Heart right ventricle (tissue), 16 donors: ENCODE measurements around the gene TBCB. TPM values are rescaled to one million over a fixed set of nuclear protein-coding genes. Genes with fewer than 3 reads are reported as not detected.

Experiments
- ATAC-seq, 8 donors: fragments of 200-7000 bp; cut with Tn5 transposase; one replicate each; pipeline ENCODE4 v1.9.1; 2020; ENCODE audit warnings: mild to moderate bottlenecking in 8 of 8, moderate library complexity in 8 of 8, moderate number of reproducible peaks in 1 of 8
- DNase-seq, 2 donors: peaks; one replicate each; pipeline ENCODE4 v3.0.0-alpha.2; 2020
- H3K27ac ChIP-seq, 10 donors: fragments of 200-600 bp; sonication (generic) in 2 of 10; one replicate each; pipeline versions ENCODE4 v1.5.0 to v1.8.0; 2020 to 2022; ENCODE audit warnings: mild to moderate bottlenecking in 3 of 10
- H3K27me3 ChIP-seq, 7 donors: fragments of 200-600 bp; one replicate each; pipeline ENCODE4 v1.8.0; 2021 to 2022; ENCODE audit warnings: mild to moderate bottlenecking in 2 of 7
- H3K36me3 ChIP-seq, 9 donors: fragments of 200-600 bp; sonication (generic) in 1 of 9; one replicate each; pipeline versions ENCODE4 v1.5.0 to v1.8.0; 2020 to 2022; ENCODE audit warnings: mild to moderate bottlenecking in 2 of 9
- H3K4me1 ChIP-seq, 9 donors: fragments of 200-600 bp; sonication (generic) in 1 of 9; one replicate each; pipeline versions ENCODE4 v1.5.0 to v1.8.0; 2020 to 2022; ENCODE audit warnings: mild to moderate bottlenecking in 4 of 9
- H3K4me3 ChIP-seq, 10 donors: fragments of 200-600 bp; sonication (generic) in 2 of 10; one replicate each; pipeline versions ENCODE4 v1.5.0 to v1.8.0; 2020 to 2022; ENCODE audit warnings: mild to moderate bottlenecking in 7 of 10, moderate library complexity in 2 of 10
- H3K9me3 ChIP-seq, 11 donors: fragments of 200-600 bp in 10 of 11; sonication (generic) in 2 of 11; one replicate each; pipeline versions ENCODE4 v1.5.0 to v1.8.0; 2013 to 2022; ENCODE audit warnings: mild to moderate bottlenecking in 2 of 11, control low read depth in 1 of 11, moderate library complexity in 1 of 11
- WGBS, 2 donors: extraction: QIAGEN DNeasy Blood & Tissue Kit; methylation state at CpG; one replicate each; pipeline ENCODE4 v1.1.7; 2013; ENCODE audit warnings: inconsistent platforms in 1 of 2; 5-methylcytosine and 5-hydroxymethylcytosine counted together
- intact Hi-C, 10 donors: fragments of 100-400 bp; cut with DNase I; formaldehyde crosslinking; loops; one replicate each; pipeline versions ENCODE4 v1.11.1 to v1.14.2; 2022
- polyA plus RNA-seq, 2 donors: library from polyadenylated mRNA; stranded (reverse); fragments of 200-250 nt; gene quantifications; one replicate each; pipeline ENCODE4 v1.2.3, GENCODE V29; 2013
- total RNA-seq, 10 donors: library from RNA; stranded (reverse); fragmentation: NEBNext Ultra II Directional in 3 of 10; extraction: Animal tissue kit (Norgen Biotek cat#: 25700) in 3 of 10; gene quantifications; one replicate each; pipeline versions ENCODE4 v1.2.1 to v1.2.4, GENCODE V29; 2021 to 2023
- TF ChIP-seq, protein P1 (sequence below), 9 donors: fragments of 200-600 bp; sonication (generic) in 2 of 9; IDR thresholded peaks; one replicate each; pipeline versions ENCODE4 v1.5.0 to v1.8.0; 2021 to 2022; ENCODE audit warnings: antibody characterized with exemption in 9 of 9, mild to moderate bottlenecking in 5 of 9, moderate library complexity in 1 of 9
- donor health status: Arrhythmogenic right ventricular cardiomyopathy.
- donor health status: ischemic (EF 13 %, LVEDD 7.1; RV severe dilation, severe dysfunction).
- donor health status: healthy with polysubstance abuse.
- donor health status: DM: no; HTN: yes; CAD: no.
- donor health status: DM: no; HTN: no; CAD: no.
- donor health status: ischemic (EF 25% LVEDD 6.9; RV normal size, moderate dysfunction).
- donor health status: ischemic (EF 25% LVEDD 5.7; RV mildly dilated, moderate dysfunction).
- donor health status: healthy.
- donor health status: DM: yes; HTN: yes; CAD: no.
- donor health status: Ischemic cardiomyopathy.
- donor health status: ischemic (EF 35%, LVEDD 5.7; RV mildly dilated, moderate dysfunction).
- donor health status: nonischemic (EF 11% LVEDD 7.7; RV severe dilation, severe dysfunction).
- donor health status: DM: yes; HTN: yes; CAD: no.
- donor health status: PGD.
- donor health status: ischemic (EF 29% LVEDD 5.4; RV normal size, mild dysfunction).
- donor health status: nonischemic (EF 23%, LVEDD 6.1; RV moderate dilation, normal function).

Gene TBCB
- total and polyA plus RNA-seq, 12 donors = 73.0 to 193 (median 99.2) TPM

GRCh38 chr19:36108684-36109083, 6.6 kb upstream of the TBCB start:
- 94 to 95% methylated on average over 3 of the region's 3 CpGs for WGBS, 2 donors
- peaks cover 0 to 52% (median 17%) of the 10 kb centered on the region in 9 donors for H3K36me3 ChIP-seq
- no peak for ATAC-seq
- no peaks in the 10 kb centered on the region for H3K9me3 ChIP-seq
- no peaks in the 10 kb centered on the region for H3K27me3 ChIP-seq
- no peak for DNase-seq
- TF ChIP-seq, protein P1, sequence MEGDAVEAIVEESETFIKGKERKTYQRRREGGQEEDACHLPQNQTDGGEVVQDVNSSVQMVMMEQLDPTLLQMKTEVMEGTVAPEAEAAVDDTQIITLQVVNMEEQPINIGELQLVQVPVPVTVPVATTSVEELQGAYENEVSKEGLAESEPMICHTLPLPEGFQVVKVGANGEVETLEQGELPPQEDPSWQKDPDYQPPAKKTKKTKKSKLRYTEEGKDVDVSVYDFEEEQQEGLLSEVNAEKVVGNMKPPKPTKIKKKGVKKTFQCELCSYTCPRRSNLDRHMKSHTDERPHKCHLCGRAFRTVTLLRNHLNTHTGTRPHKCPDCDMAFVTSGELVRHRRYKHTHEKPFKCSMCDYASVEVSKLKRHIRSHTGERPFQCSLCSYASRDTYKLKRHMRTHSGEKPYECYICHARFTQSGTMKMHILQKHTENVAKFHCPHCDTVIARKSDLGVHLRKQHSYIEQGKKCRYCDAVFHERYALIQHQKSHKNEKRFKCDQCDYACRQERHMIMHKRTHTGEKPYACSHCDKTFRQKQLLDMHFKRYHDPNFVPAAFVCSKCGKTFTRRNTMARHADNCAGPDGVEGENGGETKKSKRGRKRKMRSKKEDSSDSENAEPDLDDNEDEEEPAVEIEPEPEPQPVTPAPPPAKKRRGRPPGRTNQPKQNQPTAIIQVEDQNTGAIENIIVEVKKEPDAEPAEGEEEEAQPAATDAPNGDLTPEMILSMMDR (IDR thresholded peaks at IDR 0.05) = no peak
- no peak overlapping the region for H3K4me3 ChIP-seq
- no peak overlapping the region for H3K27ac ChIP-seq
- H3K4me1 ChIP-seq = peaks cover 0 to 9% (median 4%) of the 10 kb centered on the region in 9 donors
- intact Hi-C loops = no loop called here

DNA sequence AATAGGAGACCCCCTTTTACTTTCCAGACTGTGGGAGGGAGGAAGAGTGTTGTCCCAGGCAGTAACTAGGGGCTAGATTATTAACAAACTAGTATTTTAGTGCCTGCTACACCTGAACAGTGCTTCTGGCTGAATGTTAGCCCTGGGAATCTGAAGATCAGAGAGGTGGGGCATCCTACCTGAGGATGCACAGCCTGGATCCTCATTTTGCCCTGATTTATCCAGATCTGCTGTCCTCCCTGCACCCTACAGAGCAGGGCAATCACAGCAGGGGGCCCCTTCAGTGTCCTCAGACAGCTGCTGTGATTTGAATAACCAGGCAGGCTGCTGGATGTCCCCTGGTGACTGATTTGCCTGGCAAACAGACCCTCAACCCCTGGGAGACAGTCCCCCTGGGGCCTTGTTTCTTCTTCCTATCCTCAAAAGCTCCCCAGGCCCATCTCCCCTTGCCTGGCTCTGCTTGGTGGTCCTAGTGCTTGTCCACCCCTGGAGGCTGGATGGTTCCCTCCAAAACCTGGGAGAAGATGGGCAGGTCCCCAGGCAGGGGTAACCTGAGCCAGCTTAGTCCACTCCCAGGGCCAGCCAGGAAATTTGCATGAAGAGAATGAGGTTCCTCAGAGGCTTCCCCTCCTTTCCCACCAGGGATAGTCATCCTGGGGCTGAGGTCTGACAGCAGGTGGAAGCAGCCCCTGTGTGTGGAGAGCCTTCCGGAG, 4.6 kb upstream of the TBCB start, which contains the start of gene OVOL3:
TSS of gene OVOL3 (plus strand) at position 657 of the 713 bp plus-strand sequence. CDS start 60 bp downstream, outside the sequence.
- no peak within 1 kb of the TSS for H3K4me3 ChIP-seq
- H3K27ac ChIP-seq = no peak within 1 kb of the TSS
- no peaks in the 10 kb centered on the region for H3K9me3 ChIP-seq
- no peak for DNase-seq
- H3K27me3 ChIP-seq = no peaks in the 10 kb centered on the region
- ATAC-seq = no peak
- peaks cover 0 to 15% (median 10%) of the 10 kb centered on the region in 9 donors for H3K4me1 ChIP-seq
- intact Hi-C loops = loop anchor here in 5 of 10 donors (5.0 to 10.0 kb wide), 5 partner anchors 46 to 116 kb away; partner anchors contain the start of genes SDHAF1 (in 1 of the 5), THAP8 (in 1 of the 5) and WDR62 (in 1 of the 5)
- TF ChIP-seq, protein P1 (IDR thresholded peaks at IDR 0.05) = no peak
- WGBS, 2 donors = 43 to 100% methylated on average over 1 of the region's 1 CpG
- H3K36me3 ChIP-seq = peaks cover 0 to 34% (median 11%) of the 10 kb centered on the region in 9 donors

- no peak for DNase-seq
- Histone ChIP-seq H3K36me3 (peaks cover 0 to 34% (median 11%) of the 10 kb centered on the region in 9 donors), H3K27ac (no peak overlapping the region), H3K4me1 (peaks cover 5 to 20% (median 15%) of the 10 kb centered on the region in 9 donors), H3K27me3 (no peaks in the 10 kb centered on the region), H3K9me3 (no peaks in the 10 kb centered on the region), H3K4me3 (no peak overlapping the region)
- intact Hi-C loops = loop anchor here in 5 of 10 donors (5.0 to 10.0 kb wide), 5 partner anchors 46 to 116 kb away; partner anchors contain the start of genes SDHAF1 (in 1 of the 5), THAP8 (in 1 of the 5) and WDR62 (in 1 of the 5)
- ATAC-seq = no peak
- WGBS, 2 donors = 81 to 83% methylated on average over 13 of the region's 13 CpGs
- TF ChIP-seq, protein P1 (IDR thresholded peaks at IDR 0.05) = no peak
Observed at GRCh38 chr19:36111200-36111539, 4.1 kb upstream of the TBCB start.

DNA sequence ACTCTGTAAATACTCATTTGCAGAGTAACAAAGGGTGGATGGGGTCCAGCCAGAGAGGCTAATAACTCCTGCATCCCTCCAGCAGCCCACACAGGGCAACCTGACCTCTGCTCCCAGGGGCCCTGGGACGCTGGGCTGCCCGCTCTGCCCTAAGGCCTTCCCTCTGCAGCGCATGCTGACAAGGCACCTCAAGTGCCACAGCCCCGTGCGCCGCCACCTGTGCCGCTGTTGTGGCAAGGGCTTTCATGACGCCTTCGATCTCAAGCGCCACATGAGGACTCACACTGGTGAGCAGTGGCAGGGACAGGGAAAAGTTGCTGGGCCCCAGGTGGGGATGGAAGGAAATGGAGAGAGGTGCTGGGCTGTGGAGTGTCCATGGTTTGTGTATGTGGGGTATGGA, 2.6 kb upstream of the TBCB start:
- H3K4me1 ChIP-seq = peaks cover 7 to 30% (median 24%) of the 10 kb centered on the region in 9 donors
- 95 to 98% methylated on average over 10 of the region's 10 CpGs for WGBS, 2 donors
- H3K27ac ChIP-seq = no peak overlapping the region
- H3K36me3 ChIP-seq = peaks cover 0 to 48% (median 11%) of the 10 kb centered on the region in 9 donors
- ATAC-seq = no peak
- H3K9me3 ChIP-seq = no peaks in the 10 kb centered on the region
- no peaks in the 10 kb centered on the region for H3K27me3 ChIP-seq
- TF ChIP-seq, protein P1 (IDR thresholded peaks at IDR 0.05) = no peak
- intact Hi-C loops = loop anchor here in 5 of 10 donors (5.0 to 10.0 kb wide), 5 partner anchors 48 to 118 kb away; partner anchors contain the start of genes SDHAF1 (in 1 of the 5), THAP8 (in 1 of the 5) and WDR62 (in 1 of the 5)
- DNase-seq = no peak
- no peak overlapping the region for H3K4me3 ChIP-seq
